ENCODE measurements around the gene SDCCAG8.

GRCh38 chr1:243246916-243247315 is 8.9 kb upstream of the SDCCAG8 start:
- TF ChIP-seq CTCF (IDR thresholded peaks at IDR 0.05; ENCODE audit: low read depth, low read length) = no peak
- TF ChIP-seq EZH2phosphoT487 (IDR thresholded peaks at IDR 0.05; ENCODE audit: low read depth) = no peak
